HG03342 (cell line): ENCODE measurements around the gene FEM1B.

ENCODE experiments used
- ATAC-seq: cut with Tn5 transposase; IDR thresholded peaks from one replicate; pipeline ENCODE4 v1.9.1; 2021; ENCODE audit warnings: mild to moderate bottlenecking, moderate library complexity; ENCODE audit not compliant: unreplicated experiment

FEM1B gene

DNA sequence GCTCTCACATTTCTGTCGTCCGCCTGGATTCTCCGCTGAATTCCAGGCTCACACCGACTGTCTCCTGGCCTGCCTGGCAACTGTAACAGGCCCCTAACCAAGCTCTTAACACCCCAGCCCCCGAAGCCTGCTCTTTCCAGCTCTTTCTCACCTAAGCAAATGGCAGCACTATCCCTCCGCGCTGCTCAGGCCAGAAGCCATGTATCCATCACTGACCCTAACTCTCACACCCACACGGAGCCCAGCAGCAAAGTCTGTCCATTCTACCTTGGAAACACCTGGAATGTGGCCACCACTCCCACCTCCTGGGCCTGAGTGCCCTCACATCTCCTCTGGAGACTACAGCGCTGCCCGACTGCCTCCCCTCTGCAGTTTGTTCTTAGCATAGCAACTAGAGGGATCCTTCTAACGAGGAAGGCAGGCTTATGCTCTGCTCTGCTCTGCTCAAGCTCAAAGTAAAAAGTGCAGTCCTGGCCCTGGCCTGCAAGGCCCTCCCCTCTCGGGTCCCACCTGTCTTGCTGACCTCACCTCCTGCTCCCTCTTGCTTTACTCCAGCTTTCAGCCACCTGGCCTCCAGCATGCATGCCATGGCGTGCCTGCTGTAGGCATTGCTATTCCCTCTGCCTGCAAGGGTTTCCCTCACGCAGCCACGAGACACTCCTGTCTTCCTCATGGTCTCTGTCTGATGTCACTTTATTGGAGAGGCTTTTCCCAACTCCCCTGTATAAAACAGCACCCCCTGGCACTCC lies 27.2 kb downstream of the FEM1B start:
- ATAC-seq, result no peak

DNA sequence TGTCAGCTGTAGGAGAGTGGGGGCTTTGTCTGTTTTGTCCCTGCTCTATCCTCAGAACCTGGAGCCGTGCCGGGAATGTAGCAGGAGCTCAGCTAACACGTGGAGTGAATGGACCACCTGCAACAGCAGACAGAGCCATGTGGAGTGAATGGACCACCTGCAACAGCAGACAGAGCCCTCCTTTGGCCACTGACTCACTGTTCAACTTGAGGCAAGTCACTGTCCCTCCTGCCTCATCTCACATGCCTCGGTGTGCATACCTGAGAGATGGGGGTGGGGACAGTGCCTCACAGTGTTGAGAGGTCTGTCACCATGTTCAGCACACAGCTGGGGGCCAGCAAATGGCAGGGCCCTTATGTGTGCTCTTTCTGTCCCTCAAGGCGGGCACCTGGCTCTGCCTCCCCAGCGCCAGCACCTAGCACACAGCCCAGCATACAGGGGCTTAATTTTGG lies 27.9 kb downstream of the FEM1B start:
- no peak for ATAC-seq

DNA sequence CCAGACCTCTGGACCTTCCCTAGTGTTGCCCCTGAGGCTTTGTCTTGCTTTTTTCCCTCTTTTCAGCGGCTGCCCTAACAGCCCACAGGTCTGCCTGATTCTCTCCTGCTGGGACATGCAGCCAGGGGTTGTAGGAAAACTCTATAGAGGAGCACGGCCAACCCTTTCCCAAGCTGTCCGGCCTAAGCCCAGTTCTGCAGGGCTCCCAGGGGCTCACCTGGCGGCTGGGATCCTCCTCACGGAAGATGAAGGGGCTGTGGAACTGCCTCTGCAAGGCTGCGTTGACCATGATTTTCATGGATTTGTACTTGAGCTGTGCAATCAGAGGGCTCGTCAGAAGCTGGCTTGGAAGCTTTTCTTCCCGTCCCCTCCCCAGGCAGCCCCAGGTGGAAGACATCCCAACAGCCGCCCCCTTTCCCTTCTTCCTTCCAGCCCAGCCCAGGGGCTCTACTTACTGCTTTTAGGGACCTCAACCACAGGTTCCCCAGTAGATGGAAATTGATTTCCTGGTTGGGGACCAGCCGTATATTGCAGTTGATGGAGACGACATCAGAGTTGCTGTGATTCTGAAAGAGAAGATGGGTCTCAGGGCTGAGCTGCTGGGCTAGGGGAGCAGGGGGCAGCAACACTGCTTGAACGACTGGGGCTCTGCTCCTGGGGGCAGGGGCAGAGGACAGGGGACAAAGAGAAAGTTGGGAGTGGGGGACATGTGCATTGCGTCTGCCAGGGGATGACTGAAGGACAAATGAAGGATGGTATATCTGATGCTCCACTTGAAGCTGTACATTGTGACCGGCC lies 29.8 kb downstream of the FEM1B start:
- no peak for ATAC-seq

- ATAC-seq, result no peak
Observed at GRCh38 chr15:68309024-68309423, 31.5 kb downstream of the FEM1B start.

DNA sequence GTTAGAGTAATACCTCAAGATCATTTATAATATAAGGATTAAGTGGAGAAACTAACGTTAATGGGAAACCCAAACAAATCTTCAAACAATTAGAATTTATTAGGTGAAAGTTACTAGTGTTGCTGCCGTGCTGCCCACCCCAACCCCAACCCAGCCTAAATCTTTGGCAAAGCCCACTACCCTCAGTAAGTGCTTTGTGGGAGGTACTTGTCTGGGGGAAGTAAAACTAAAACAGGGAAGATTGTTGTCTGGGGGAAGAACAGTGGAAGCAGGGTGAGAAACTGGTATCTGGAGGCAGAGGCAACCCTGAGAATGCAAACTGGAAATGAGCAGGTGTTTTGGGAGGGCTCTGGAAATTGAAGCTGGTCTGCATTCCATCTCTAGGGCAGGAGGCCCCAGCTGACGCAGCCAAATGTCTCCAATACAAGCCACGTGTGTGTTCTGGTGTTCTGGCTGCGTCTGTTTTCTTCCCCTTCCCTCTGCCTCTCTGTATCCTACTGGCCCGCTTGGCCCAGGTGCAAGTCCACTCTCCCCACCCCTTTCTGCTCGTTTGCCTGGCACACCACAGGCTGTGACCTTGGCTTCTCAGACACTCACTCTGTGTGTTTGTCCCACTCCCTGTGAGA lies 32.7 kb downstream of the FEM1B start:
- no peak for ATAC-seq

DNA sequence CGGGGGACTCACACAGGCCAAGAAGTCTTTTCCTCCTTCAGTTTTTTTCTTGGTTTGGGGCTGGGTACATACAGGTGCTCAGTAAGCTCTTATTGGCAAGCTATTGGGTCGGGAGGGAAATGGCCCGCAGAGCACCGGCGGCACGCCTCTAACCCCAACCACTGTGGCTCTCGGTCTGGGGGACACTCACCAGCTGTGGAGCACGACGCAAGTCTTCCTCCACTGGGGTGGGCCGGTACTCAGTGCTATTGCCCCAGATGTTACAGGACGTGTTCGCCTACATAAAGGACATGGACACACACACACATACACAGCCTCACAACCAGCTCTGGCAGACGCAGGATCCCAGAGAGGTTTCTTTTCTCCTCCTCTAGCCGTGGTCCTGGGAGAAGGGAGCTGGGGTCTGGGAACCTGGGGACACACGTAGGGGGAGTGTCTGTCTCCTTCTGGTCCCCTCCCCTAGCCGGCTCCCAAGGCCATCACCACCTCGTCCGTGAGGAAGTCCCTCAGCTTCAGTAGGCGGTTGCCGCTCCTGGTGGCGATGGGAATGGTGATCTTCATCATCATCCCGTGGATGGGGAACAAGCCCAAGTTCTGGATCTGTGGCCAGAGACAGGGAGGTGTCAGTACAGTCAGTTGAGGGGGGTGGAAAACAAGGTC lies 33.4 kb downstream of the FEM1B start:
- no peak for ATAC-seq

DNA sequence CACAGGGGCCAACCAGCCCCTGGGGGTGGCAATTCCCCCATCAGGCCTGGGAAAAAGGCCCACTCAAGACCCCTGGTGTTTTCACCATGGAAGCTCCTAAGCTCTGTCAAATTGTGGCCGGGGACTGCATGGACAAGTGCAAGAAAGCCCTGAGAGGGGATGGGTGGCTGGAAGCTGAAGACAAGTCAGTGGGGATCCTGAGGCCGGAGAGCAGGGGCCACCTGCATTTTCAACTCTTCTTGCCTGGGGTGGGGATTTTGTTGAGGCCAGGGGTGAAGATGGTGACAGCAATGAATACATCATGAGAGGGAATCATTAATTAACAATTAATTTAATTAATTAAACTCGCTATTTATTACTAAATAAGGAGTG lies 33.9 kb downstream of the FEM1B start:
- ATAC-seq, result no peak

DNA sequence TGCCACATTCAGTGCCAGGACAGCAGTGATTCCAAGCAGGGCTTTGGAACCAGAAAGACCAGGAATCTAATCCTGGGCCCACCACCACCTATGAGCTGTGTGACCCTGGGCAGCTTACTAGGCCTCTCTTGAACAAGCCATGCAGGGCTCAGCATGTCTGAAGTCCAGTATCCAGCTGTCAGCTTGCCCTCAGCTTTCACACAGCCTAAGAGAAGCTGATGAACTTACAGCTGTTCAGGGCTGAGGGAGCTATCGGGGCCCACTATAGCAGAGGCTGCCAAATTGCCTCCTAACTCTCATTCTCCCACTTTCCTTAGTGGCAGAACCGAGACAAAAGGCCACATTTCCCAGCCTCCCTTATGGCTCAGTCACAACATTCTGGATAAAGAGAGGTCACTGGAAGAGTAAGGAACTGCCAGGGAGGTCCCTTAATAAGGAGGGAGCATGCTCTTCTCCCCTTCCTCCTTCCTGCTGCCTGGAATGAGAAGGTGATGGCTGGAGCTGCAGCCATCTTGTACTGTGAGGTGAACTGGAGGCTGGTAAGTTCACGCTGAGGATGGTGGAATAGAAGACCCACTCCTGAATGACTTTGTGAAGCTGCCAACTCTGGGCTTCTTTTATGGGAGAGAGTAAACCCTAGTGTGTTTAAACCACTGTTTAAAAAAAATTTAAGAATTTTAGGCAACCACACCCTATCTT lies 34.5 kb downstream of the FEM1B start:
- ATAC-seq, result no peak

DNA sequence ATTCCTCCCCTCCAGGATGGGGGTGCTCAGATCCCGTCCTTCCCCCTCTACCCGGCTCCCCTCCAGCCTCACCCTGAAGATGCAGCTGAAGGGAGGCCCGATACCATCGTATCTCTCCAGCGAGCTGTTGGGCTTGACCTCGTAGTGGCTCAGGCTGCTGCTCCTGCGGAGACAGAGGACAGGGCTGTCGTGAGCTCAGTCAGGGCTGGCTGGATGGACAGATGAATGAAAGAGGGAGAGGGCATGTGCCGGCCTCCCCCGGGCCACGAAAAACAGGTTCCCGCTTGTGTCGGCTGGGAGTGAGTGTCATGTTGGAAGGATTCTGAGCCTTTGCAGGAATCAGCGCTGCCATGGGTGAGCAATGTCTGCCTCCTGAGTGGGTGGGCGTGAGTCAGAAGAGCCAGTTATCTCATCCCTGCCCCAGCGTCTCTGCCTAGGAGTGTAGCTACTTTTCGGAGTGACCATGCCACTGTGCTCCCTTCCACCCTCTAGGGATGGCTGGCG lies 35.2 kb downstream of the FEM1B start:
- ATAC-seq, result no peak

GRCh38 chr15:68313501-68314410 lies 36.2 kb downstream of the FEM1B start:
- ATAC-seq, result no peak

DNA sequence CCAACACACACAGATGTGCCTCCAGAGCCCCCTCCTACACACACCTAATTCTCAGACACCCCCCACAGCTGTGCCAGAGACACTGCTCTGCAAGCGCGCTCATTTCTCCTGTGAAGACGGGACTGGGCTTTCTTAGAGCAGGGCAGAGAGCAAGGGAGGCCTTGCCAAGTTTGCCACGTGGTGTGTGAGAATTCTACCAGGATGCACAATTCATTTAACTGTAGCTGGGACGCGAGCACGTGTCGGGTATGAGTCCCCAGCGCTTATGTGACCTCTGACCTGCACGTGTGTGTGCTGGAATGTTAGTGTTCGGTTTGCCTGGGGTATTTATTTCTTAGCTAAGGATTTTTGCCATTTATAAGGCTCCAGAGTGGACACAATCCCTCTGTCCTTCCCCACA lies 37.0 kb downstream of the FEM1B start:
- ATAC-seq, result no peak

DNA sequence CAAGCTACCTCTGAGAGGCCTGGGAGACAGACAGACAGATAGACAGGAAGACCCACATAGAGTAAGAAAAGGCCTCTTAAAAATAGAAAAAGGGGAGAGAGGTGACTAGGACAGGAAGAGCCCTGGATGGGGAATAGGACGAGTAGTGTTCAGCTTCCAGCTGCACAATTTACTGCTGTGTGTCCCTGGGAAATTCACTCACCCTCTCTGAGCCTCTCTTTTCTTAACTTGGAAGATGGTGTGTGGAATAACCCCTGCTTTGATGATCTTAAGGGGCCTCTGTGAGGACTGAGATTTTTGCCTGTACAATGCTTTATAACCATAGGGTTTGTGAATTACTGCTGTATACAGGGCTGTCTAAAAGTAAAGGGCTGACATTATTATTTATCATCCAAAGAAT lies 37.5 kb downstream of the FEM1B start:
- no peak for ATAC-seq

DNA sequence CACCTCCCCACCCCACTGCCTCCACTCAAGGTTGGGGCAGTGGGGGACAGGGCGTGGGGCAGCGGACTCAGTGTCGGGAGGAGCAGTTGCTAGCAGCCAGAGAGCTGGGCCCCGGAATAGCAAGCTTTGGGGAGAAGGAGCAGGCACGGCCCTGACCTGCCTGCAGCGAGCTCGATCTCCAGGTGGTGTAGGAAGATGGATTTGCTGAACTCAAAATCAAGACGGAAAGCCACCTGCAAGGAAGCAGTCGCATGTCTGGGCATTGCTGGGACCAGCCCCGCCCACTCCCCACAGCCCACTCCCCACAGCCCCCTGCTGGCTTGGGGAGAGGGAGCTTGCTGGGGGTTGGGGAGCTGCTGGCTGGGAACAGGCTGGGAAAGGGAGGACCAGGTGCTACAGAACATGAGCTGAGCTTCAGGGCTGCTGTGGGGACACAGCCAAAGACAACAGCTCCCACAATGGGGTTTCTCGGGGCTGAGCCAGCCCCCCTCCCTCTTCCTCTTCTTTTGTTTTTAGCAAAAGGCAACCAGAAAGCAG lies 38.0 kb downstream of the FEM1B start:
- no peak for ATAC-seq

DNA sequence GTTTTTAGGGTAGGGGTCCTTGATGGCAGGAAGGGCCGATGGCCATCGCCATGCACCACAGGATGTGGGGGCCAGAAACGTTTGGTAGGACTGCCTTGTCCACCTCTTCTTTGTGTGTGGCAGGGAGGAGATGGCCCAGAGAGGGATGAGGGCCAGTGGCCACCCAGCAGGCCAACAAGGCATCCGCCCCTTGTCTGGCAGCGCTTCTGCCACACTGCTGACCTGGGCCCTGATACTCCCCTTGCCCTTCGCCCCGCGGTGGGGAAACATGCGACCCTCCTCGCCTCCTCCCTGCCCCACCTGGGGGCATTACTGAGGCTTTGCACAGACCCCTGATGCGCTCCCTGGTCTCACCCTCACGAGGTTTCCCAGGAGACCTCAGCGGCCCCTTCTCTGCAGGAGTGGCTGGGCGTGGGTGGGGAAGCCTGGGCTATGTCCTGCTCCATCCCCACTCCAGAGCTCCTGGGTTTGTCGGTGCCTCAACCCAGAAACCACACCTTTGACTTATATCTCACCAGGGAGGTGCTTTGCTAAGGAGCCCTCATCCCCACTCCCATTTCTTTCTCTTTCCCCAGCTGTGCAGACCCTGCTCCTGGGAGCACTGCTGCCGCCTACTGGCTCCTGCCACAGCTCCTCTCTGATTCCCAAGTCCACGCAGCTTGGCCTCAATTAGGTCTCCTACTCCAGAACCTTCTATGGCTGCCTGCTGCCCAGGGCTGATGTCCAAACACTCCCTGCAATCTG lies 38.7 kb downstream of the FEM1B start:
- ATAC-seq, result no peak

DNA sequence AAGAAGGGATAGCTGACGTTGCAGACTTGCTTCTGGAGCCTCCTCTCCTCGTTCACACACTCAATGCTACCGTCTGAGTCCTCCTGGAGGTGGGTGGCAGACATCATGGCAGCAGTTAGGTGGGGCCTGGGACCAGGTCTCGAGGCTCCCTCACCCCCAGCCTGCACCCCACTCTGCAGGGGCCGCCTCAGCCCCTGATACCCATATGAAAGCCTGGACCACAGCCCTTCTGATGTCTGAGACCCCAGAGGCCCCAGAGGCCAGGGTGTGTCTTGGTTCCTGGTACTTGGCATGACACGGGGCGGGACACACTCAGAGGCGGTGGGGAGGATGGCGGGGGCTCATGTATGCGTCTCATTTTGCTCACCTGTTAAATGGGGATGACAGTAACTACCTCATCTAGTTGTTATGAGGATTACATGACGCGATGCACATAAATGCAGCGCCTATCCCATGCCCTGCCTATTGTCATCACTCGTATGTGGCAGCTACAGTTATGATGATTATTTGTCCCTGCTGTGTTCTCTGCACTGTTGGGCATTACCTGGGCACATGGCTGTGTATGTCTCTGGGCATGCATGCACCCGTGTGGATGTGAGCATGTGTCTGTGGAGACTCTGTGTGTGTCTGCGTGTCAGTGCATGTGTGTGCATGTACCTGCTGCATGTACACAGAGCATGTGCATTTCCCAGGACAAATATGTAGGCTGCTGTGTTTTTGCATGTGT lies 39.9 kb downstream of the FEM1B start:
- no peak for ATAC-seq

GRCh38 chr15:68318008-68318835 lies 40.7 kb downstream of the FEM1B start:
- ATAC-seq, result no peak
